ENCODE results near the gene WSCD1. TPM values are rescaled to one million over a fixed set of nuclear protein-coding genes. Genes with fewer than 3 reads are reported as not detected.

WSCD1 gene
- total and polyA plus RNA-seq, 8 donors = 1.2 to 4.1 (median 2.6) TPM

- H3K27me3 ChIP-seq = peaks cover 0 to 4% (median 0%) of the 10 kb centered on the region in 4 donors
- H3K36me3 ChIP-seq = no peaks in the 10 kb centered on the region
- ATAC-seq (no peak), DNase-seq (no peak), FAIRE-seq (no peak)
- H3K4me3 ChIP-seq = no peak overlapping the region
- H3K9me3 ChIP-seq = no peaks in the 10 kb centered on the region
- no peaks in the 10 kb centered on the region for H3K4me1 ChIP-seq
- no peak overlapping the region for H3K27ac ChIP-seq
- no peak for TF ChIP-seq CTCF (IDR thresholded peaks at IDR 0.05)
- WGBS, 2 donors = 54 to 64% methylated on average over 7 of the region's 7 CpGs
- intact Hi-C loops (cut with DNase I) = no loop called here
Measured at GRCh38 chr17:6065351-6065750, 4.8 kb upstream of the WSCD1 start.

- H3K27ac ChIP-seq = no peak overlapping the region
- ATAC-seq (no peak), DNase-seq (no peak), FAIRE-seq (no peak)
- WGBS, 2 donors = 55 to 69% methylated on average over 10 of the region's 10 CpGs
- TF ChIP-seq CTCF (IDR thresholded peaks at IDR 0.05) = no peak
- H3K4me3 ChIP-seq = no peak overlapping the region
- H3K9me3 ChIP-seq = no peaks in the 10 kb centered on the region
- H3K27me3 ChIP-seq = peaks cover 0 to 4% (median 0%) of the 10 kb centered on the region in 4 donors
- H3K4me1 ChIP-seq = no peaks in the 10 kb centered on the region
- intact Hi-C loops (cut with DNase I) = no loop called here
- H3K36me3 ChIP-seq = no peaks in the 10 kb centered on the region
Measured at GRCh38 chr17:6066183-6066948, 3.8 kb upstream of the WSCD1 start.

- no peak for TF ChIP-seq CTCF (IDR thresholded peaks at IDR 0.05)
- DNase-seq (no peak), ATAC-seq (no peak), FAIRE-seq (no peak)
- Histone ChIP-seq H3K27me3 (peaks cover 0 to 4% (median 0%) of the 10 kb centered on the region in 4 donors), H3K27ac (no peak overlapping the region), H3K36me3 (no peaks in the 10 kb centered on the region), H3K9me3 (no peaks in the 10 kb centered on the region), H3K4me1 (no peaks in the 10 kb centered on the region), H3K4me3 (no peak overlapping the region)
- intact Hi-C loops (cut with DNase I) = no loop called here
- 64% methylated on average over 5 of the region's 5 CpGs for WGBS, 2 donors
Measured at GRCh38 chr17:6067060-6067459, 3.1 kb upstream of the WSCD1 start.

- no peak for TF ChIP-seq CTCF (IDR thresholded peaks at IDR 0.05)
- H3K4me1 ChIP-seq = no peaks in the 10 kb centered on the region
- no peaks in the 10 kb centered on the region for H3K36me3 ChIP-seq
- no peak for ATAC-seq
- 0 to 1% methylated on average over 4 to 70 of the region's 70 CpGs for WGBS, 2 donors
- peak overlapping the region; percentile 33 to 70 (median 53) for H3K4me3 ChIP-seq
- H3K27me3 ChIP-seq = no peaks in the 10 kb centered on the region
- peak in 3 of 6 donors; percentile 34 to 79 (median 69) for DNase-seq
- intact Hi-C loops (cut with DNase I) = no loop called here
- H3K27ac ChIP-seq = no peak overlapping the region
- no peaks in the 10 kb centered on the region for H3K9me3 ChIP-seq
- FAIRE-seq = no peak
Measured at GRCh38 chr17:6070430-6070912, 292 bp downstream of the WSCD1 start.

- peak in 3 of 4 donors; percentile 10 to 38 (median 15) for ATAC-seq
- no peaks in the 10 kb centered on the region for H3K36me3 ChIP-seq
- DNase-seq = peak in 5 of 6 donors; percentile 21 to 74 (median 23)
- WGBS, 2 donors = 2 to 4% methylated on average over 25 to 39 of the region's 39 CpGs
- no peak for TF ChIP-seq CTCF (IDR thresholded peaks at IDR 0.05)
- intact Hi-C loops (cut with DNase I) = no loop called here
- H3K9me3 ChIP-seq = no peaks in the 10 kb centered on the region
- FAIRE-seq = no peak
- H3K27me3 ChIP-seq = no peaks in the 10 kb centered on the region
- H3K27ac ChIP-seq = no peak overlapping the region
- peak overlapping the region; percentile 33 to 70 (median 53) for H3K4me3 ChIP-seq
- no peaks in the 10 kb centered on the region for H3K4me1 ChIP-seq
Measured at GRCh38 chr17:6070913-6071511, 833 bp downstream of the WSCD1 start.
